ENCODE measurements around the gene ADAMTSL1.

GRCh38 chr9:18482371-18482770, 8.4 kb downstream of the ADAMTSL1 start:
- TF ChIP-seq, protein P1, sequence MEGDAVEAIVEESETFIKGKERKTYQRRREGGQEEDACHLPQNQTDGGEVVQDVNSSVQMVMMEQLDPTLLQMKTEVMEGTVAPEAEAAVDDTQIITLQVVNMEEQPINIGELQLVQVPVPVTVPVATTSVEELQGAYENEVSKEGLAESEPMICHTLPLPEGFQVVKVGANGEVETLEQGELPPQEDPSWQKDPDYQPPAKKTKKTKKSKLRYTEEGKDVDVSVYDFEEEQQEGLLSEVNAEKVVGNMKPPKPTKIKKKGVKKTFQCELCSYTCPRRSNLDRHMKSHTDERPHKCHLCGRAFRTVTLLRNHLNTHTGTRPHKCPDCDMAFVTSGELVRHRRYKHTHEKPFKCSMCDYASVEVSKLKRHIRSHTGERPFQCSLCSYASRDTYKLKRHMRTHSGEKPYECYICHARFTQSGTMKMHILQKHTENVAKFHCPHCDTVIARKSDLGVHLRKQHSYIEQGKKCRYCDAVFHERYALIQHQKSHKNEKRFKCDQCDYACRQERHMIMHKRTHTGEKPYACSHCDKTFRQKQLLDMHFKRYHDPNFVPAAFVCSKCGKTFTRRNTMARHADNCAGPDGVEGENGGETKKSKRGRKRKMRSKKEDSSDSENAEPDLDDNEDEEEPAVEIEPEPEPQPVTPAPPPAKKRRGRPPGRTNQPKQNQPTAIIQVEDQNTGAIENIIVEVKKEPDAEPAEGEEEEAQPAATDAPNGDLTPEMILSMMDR (IDR thresholded peaks at IDR 0.05): no peak
- TF ChIP-seq POLR2AphosphoS5 (IDR thresholded peaks at IDR 0.05): no peak
- TF ChIP-seq POLR2A (IDR thresholded peaks at IDR 0.05): no peak
- no peak for TF ChIP-seq EP300 (IDR thresholded peaks at IDR 0.05)

All from stomach (tissue), 4 donors.